Cardiac fibroblast (primary cell): Measurements from ENCODE around the gene RFX3.
A peak's percentile ranks its signal among the peaks of the same experiment; 100 is the strongest.

Experiments
- DNase-seq, 2 donors: peaks; one replicate each; pipeline versions ENCODE4 v3.0.0 to v3.0.0-alpha.2; 2010; ENCODE audit warnings: low read depth in 2 of 2
- H3K4me3 ChIP-seq, 2 donors: replicated peaks in 1 of 2; 1 replicate in 1 of 2; 2 replicates in 1 of 2; pipeline ENCODE4 v1.5.1; 2011; ENCODE audit warnings: low read depth in 2 of 2, low read length in 2 of 2, mild to moderate bottlenecking in 2 of 2, moderate library complexity in 1 of 2
- TF ChIP-seq, protein P1 (sequence below): IDR thresholded peaks from one replicate; pipeline ENCODE4 v1.5.1; 2011; ENCODE audit warnings: low read depth, mild to moderate bottlenecking, low read length, inconsistent platforms

RFX3 gene

DNA sequence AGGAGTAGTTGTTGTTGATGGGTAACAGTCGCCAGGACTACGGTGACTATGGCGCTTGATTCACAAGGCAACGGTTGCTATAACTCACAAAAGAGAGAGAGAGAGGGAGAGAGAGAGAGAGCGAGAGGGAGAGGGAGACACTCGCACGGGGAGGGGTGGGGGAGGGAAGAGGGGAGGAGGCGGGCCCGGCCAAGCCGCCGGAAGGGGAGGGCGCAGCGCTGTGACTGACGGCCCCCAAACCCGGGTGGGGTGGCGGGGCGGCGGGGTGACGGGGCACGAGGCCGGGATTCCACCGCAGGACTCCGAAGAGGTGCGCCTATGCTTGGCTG lies at the start of gene RFX3:
RFX3 (minus strand) TSS at position 166 of the 329 bp plus-strand sequence. CDS start 130,413 bp downstream, outside the sequence.
- peak within 1 kb of the TSS; percentile 90 to 95 for H3K4me3 ChIP-seq
- peak; percentile 97 to 98 for DNase-seq
- TF ChIP-seq, protein P1, sequence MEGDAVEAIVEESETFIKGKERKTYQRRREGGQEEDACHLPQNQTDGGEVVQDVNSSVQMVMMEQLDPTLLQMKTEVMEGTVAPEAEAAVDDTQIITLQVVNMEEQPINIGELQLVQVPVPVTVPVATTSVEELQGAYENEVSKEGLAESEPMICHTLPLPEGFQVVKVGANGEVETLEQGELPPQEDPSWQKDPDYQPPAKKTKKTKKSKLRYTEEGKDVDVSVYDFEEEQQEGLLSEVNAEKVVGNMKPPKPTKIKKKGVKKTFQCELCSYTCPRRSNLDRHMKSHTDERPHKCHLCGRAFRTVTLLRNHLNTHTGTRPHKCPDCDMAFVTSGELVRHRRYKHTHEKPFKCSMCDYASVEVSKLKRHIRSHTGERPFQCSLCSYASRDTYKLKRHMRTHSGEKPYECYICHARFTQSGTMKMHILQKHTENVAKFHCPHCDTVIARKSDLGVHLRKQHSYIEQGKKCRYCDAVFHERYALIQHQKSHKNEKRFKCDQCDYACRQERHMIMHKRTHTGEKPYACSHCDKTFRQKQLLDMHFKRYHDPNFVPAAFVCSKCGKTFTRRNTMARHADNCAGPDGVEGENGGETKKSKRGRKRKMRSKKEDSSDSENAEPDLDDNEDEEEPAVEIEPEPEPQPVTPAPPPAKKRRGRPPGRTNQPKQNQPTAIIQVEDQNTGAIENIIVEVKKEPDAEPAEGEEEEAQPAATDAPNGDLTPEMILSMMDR = no peak

DNA sequence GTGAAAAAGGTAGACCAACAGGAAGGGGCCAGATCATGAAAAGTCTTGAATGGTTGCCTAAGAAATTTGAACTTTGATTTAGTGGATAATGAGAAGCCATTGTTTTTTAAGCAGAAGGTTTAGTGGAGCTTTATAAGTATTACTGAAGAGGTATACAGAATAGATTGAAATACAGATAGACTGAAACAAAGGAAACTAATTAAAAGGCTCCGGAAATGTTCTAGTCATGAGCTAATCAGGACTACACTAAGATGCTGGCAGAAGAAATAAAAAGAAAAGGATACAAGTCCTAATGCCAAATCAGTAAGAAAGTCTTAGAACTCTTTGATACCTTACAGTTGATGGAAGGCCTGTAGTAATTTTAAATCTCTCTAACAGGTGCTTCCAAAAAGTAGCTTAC lies 45.7 kb upstream of the RFX3 start:
- no peak for DNase-seq

DNA sequence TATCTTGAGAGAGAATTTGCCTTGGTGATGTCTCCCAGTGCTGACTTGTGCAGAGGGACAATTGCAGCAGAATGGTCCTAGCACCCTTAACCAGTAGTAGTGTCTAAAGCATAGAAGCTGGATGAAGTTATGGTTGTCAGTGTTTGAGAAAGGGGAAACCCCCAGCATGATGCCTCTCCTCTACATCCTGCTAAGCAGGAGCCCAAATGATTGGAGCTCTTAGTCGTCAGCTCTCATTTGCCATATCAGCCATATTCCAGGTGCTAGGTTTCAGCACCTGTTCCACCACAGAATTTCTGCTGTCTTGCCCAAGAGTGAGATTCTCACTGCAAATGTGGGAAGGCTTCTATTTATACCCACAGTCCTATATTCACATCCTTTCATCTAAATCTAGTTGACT lies 43.7 kb upstream of the RFX3 start:
- no peak overlapping the region for H3K4me3 ChIP-seq
- TF ChIP-seq, protein P1 = no peak
- no peak for DNase-seq

More for the DNA sequence above, 45.7 kb upstream of the RFX3 start:
- TF ChIP-seq, protein P1 = no peak
- no peak overlapping the region for H3K4me3 ChIP-seq

DNA sequence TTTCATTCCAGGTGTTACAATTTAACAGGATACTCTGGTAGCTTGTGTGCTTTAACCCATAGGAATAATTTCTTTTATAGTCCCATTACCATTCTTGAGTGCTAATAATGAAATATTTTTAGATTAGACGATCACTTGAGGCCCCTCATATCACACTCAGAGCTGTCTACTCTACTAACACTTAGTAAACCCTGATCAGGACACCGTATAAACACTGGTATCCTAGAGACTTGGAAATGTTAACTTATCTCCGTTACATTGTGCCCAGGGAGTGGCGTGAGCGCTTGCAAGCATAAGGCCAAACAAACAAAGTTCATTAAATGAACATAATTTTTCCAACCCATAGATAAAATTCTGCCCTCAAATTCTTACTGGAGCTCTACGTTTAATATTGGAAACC lies 42.2 kb upstream of the RFX3 start:
- TF ChIP-seq, protein P1 = no peak
- no peak overlapping the region for H3K4me3 ChIP-seq
- DNase-seq = no peak

DNA sequence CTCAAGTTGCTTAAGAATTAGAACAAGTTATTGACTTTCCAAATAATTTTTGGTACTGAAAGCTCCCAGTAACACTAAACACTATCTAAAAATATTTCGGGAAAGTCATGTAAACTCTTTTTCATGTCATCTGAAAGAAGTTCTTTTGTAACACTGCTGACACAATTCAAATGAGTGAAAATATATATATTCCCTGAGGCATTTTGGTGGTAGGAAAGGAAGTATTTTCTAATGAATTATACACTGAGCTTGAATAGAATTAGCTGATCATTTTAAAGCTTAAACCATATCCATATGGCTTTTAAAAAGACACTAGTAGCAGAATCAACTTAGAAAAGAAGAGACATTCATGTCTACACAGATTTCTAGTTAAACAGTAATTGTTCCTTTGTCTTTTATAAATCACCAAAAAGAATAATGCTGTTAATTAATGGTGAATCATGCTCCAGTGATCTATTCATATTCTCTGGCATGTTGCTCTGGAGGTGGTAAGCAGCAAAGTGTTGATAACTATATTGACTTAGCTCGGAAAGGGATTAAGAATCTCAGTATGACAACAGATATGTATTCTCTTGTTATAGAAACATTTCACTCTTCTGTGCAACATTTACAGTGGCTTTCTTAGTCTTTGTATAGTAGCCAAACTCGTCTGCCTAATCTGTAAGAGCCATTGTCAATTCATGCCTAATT lies 27.4 kb upstream of the RFX3 start:
- TF ChIP-seq, protein P1 = no peak
- no peak for DNase-seq
- H3K4me3 ChIP-seq = no peak overlapping the region

DNA sequence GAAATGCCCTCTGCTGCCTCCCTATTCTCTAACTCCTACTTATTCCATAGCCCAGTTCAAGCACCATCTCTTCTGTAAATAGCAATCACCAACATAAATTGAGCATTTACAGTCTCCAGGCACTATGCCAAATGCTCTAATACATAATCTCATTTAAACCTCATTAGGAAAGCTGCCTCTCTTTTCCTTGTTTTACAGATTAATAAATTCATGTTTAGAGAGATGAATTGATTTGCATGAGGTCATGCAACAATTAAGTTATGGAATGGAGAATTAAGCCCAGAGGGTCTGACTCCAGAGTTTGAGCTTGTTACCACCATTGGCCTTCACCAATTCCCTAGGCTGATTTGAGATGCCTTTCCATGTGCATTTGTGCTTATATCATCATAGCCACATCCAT lies 23.4 kb upstream of the RFX3 start:
- no peak overlapping the region for H3K4me3 ChIP-seq
- no peak for DNase-seq
- TF ChIP-seq, protein P1 = no peak

DNA sequence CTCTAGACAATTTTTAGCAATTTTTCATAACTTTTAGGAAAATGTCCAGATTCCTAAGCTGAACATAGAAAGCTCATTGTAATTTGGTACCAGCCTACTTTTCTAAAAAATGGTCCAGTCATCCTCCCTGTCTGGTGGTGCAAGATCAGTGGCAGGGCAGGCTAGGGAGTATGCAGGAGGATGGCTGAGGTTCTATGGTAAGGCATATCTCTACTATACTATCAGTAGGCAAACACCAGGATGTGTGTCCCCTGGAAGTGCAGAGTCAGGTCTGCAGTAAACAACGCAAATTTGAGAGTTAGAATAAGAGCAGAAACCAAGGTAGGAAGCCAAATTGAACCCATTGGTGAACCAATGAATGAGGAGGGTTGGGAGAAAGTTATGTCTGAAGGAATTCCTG lies 22.8 kb upstream of the RFX3 start:
- TF ChIP-seq, protein P1 = no peak
- H3K4me3 ChIP-seq = no peak overlapping the region
- no peak for DNase-seq
